AG09319 (cell line): Measurements from ENCODE around the gene SEC24C.
"Not testable (repeated sequence)": the region's sequence is repeated elsewhere in the genome, so short reads cannot be mapped to it uniquely, and the experiment has no call there.

Experiments
- DNase-seq: peaks from one replicate; pipeline ENCODE4 v3.0.0-alpha.2; 2010; ENCODE audit warnings: low read depth; ENCODE audit errors: extremely low read depth
- TF ChIP-seq, protein P1 (sequence below): IDR thresholded peaks from 2 replicates; pipeline ENCODE4 v1.5.1; 2011; ENCODE audit warnings: low read depth, mild to moderate bottlenecking, inconsistent platforms, low read length, moderate library complexity

The SEC24C gene

DNA sequence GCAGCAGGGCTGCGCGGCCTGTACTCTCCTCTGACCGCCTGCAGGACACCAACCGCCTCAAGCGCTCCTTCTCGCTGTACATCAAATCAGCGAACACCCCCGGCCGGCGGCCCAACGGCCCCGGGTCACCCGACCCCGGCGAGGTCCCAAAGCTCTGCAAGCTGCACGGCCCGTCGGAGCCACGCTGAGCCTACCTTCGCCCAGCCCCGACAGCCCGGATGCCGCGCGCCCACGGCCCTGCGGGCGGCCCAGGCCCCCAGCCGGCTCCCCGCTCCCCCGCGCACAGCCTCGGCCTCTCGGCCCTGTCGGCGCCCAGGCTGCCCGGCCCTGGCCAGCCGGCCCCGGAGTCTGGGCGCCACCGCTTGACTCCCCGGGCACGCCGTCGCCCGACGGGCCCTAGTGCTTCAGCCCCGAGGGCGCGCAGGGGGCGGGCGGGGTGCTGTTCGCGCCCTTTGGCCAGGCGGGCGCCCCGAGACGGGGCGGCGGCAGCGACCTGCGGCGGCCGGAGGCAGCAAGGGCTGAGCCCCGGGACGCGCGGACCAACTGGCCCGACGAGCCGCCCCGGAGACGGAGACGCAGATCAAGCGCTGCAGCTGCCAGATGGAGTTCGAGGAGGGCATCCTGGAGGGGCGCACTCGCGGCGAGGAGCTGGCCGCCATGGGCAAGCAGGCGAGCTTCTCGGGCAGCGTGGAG lies 11.1 kb upstream of the SEC24C start:
- DNase-seq, result no peak
- TF ChIP-seq, protein P1, sequence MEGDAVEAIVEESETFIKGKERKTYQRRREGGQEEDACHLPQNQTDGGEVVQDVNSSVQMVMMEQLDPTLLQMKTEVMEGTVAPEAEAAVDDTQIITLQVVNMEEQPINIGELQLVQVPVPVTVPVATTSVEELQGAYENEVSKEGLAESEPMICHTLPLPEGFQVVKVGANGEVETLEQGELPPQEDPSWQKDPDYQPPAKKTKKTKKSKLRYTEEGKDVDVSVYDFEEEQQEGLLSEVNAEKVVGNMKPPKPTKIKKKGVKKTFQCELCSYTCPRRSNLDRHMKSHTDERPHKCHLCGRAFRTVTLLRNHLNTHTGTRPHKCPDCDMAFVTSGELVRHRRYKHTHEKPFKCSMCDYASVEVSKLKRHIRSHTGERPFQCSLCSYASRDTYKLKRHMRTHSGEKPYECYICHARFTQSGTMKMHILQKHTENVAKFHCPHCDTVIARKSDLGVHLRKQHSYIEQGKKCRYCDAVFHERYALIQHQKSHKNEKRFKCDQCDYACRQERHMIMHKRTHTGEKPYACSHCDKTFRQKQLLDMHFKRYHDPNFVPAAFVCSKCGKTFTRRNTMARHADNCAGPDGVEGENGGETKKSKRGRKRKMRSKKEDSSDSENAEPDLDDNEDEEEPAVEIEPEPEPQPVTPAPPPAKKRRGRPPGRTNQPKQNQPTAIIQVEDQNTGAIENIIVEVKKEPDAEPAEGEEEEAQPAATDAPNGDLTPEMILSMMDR, result no peak

GRCh38 chr10:73734028-73734720 lies 10.0 kb upstream of the SEC24C start:
- TF ChIP-seq, protein P1, result no peak
- DNase-seq, result no peak

DNA sequence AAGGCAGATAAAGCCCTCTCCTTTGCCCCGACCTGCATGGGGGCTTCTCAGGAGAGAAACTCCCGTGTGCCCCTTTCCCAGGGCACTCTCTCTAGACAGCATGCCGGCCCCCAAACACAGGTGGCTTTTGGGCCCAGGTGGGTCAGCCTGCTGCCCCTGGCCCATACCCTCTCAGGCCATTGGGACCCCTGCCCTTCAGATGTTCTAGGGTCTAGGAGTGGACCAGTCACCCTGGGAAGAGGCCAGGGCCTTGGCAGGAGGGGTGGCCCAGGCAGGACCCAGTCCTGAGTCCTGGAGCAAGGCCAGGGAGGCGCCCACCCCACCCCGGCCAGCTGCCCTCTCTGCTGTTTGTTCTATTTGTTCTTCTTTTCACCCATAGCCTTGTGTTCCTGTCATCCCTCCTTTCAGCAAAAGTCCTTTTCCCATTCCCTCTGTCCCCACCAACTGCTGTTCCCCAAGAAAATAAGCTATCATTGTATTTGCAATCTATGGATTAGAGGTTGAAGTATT lies 9.3 kb upstream of the SEC24C start:
- TF ChIP-seq, protein P1, result no peak
- no peak for DNase-seq

DNA sequence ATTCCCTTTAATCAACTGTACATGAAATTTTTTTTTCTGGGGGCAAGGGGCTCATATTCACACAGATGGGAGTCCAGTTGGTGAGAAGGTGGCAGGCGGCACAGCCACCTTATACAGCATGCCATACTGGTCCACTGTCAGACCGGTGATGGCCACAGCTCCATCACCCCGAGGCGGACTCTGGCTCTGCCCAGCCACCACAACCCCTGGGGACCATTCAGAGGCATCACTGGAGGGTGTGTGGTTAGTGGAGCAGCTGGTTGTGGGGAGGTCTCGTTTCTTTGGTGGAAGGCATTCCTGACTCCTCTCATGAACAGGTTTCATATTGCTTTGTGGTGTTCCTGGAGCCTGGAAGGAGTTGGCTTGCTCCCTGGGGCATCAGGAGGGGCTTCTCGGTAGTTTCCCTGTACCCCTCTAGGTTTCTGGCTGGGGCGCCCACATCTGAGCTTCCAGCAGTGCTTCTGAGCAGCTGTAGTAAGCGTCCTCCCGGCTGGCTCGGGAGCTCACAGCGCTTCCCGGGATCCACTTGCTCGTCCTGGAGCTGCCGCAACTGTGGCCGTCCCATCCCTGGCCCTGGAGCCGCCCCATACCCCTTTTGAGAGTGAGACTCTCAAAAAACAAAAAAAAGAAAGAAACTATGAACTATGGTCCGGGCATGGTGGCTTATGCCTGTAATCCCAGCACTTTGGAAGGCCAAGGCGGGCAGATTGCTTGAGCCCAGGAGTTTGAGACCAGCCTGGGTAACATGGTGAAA lies 3.5 kb upstream of the SEC24C start:
- not testable (repeated sequence) for DNase-seq

DNA sequence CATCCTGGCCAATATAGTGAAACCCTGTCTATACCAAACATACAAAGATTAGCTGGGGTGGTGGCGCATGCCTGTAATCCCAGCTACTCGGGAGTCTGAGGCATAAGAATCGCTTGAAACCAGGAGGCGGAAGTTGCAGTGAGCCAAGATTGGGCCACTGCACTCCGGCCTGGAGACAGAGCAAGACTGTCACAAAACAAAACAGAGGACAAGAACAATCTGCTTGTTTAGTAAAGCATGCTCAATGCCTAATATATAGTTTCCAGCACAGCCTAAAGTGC lies 1.8 kb upstream of the SEC24C start:
- no peak for DNase-seq
- TF ChIP-seq, protein P1, result no peak

DNA sequence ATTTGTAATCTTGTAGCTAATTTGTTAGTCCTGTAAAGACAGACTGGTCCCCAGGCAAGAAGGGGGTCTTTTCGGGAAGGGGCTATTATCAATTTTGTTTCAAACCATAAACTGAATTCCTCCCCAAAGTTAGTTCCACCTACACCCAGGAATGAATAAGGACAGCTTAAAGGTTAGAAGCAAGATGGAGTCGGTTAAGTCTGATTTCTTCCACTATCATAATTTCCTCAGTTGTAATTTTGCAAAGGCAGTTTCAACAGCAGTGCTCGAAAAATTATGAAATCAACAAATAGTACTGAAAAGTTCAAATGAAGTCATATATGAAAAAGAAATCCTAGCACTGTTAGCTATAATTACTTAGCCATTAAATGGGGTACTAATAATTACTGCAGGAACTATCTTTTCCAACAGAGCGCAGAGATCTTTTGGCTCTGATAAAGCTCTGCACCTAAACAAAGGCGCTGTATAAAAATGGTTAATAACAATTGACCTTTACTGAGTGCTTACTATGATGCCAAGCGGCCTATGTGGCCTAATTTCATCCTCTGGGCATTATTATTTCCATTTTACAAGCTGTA lies 756 bp upstream of the SEC24C start:
- TF ChIP-seq, protein P1, result no peak

DNA sequence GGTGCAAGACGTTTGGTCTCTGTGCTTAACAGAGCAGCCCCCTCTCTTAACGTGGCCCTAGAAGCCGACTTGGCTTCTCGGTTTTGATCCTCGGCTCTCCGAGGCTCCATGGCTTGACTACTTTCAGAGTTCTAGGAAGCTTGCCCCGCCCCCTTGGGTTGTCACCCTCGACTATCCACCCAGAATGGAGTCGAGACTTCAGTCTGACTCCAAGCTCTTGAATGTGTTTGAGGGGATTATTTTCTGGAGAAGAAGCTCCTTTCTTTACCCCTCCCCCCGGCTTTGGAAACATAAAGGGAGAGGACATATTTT lies 448 bp downstream of the SEC24C start:
- DNase-seq, result no peak
- TF ChIP-seq, protein P1, result no peak

More for the DNA sequence above, 756 bp upstream of the SEC24C start:
- DNase-seq, result no peak
